Spleen (tissue), 7 donors: ENCODE data around the gene MAP4K2.

Experiments used
- CTCF ChIP-seq, 11 experiments: fragments of 200-600 bp in 7 of 11; fragments of 450-650 bp in 4 of 11; sonication (generic) in 4 of 11; IDR thresholded peaks in 8 of 11; conservative IDR thresholded peaks in 3 of 11; 1 replicate in 7 of 11; 2 replicates in 4 of 11; pipeline versions ENCODE4 v1.4.0 to v1.8.0; 2016 to 2021; ENCODE audit warnings: antibody characterized with exemption in 11 of 11, inconsistent platforms in 4 of 11, mild to moderate bottlenecking in 1 of 11
- POLR2A ChIP-seq, 3 donors: fragments of 450-650 bp; IDR thresholded peaks; one replicate each; pipeline ENCODE4 v1.5.1; 2017; ENCODE audit warnings: antibody characterized with exemption in 3 of 3, mild to moderate bottlenecking in 1 of 3
- donor health status: DM: no; HTN: no; CAD: no; lungs with moderate emphysema.
- donor health status: DM: no; HTN: no; CAD: no.
- donor health status: DM: no; HTN: no; CAD: no.

- TF ChIP-seq POLR2A (IDR thresholded peaks at IDR 0.05) (no peak), CTCF (IDR thresholded peaks at IDR 0.05 in 8 of 11, conservative IDR thresholded peaks at IDR 0.05 in 3 of 11) (no peak)
These were observed 56.5 kb downstream of the MAP4K2 start for GRCh38 chr11:64746486-64746885.
